ENCODE results near the gene DELE1.

DELE1 gene

DNA sequence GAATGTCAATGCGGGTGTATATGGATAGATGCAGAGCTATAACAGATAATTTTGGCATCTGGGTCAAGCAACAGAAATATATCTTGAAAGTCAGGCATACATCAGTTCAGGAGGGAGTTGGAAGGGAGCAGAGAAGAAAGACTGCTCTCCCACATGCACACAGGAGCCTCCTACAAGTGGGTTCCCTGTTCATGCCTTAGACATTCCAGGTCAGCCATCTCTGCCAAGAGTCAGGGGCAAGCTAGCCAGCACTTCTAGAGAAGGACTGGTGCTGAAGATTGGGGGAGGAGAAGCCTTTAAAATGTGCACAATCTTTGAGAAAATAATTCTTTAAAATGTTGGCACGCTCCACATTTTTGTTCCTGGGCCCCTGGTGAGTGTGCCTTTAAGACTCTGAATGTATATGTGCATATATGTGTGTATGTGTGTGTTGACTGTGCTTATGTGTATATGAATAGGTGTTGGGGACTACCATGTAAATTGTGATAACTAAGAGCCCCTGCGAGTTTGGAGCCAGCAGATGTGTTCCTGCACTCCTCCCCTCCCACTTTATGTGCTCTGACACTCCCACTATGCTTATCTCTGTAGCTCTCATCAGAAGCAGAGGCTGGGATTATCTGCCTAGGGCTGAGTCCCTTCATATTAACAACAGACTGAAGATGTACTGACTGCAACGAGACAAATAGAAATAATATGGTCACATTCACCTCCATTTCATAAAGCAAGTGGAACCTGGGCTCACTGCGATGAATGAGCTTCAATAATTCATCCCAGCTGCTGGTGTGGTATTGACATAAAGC is 21.5 kb upstream of the DELE1 start:
- no peak overlapping the region for H3K9ac ChIP-seq (ENCODE audit: low read length)
- H3K36me3 ChIP-seq (ENCODE audit: control insufficient read depth, insufficient read depth, low read length) = no peaks in the 10 kb centered on the region
- H3K27ac ChIP-seq (ENCODE audit: low read depth, low read length) = no peak overlapping the region
- no peaks in the 10 kb centered on the region for H3K4me1 ChIP-seq (ENCODE audit: control insufficient read depth, insufficient read depth, low read length)
- H3K27me3 ChIP-seq (ENCODE audit: control insufficient read depth, insufficient read depth, low read length) = no peaks in the 10 kb centered on the region
- no peak overlapping the region for H3K4me3 ChIP-seq (ENCODE audit: low read length)

GRCh38 chr5:141903261-141903660 is 20.4 kb upstream of the DELE1 start:
- H3K27me3 ChIP-seq (ENCODE audit: control insufficient read depth, insufficient read depth, low read length) = no peaks in the 10 kb centered on the region
- no peak overlapping the region for H3K9ac ChIP-seq (ENCODE audit: low read length)
- H3K27ac ChIP-seq (ENCODE audit: low read depth, low read length) = no peak overlapping the region
- no peaks in the 10 kb centered on the region for H3K4me1 ChIP-seq (ENCODE audit: control insufficient read depth, insufficient read depth, low read length)
- H3K4me3 ChIP-seq (ENCODE audit: low read length) = no peak overlapping the region
- no peaks in the 10 kb centered on the region for H3K36me3 ChIP-seq (ENCODE audit: control insufficient read depth, insufficient read depth, low read length)

DNA sequence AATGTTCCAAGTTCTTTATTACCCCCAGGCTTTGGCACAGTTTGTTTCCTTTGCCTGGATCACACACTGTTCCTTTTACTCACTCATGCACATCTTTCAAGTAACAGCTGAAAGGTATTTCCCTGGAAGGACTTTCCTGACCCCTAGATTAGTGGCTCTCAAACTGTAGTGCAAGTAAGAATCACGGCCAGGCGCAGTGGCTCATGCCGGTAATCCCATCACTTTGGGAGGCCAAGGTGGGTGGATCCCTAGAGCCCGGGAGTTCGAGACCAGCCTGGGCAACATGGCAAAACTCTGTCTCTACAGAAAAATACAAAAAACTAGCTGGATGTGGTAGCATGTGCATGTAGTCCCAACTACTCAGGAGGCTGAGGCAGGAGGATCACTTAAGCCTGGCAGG is 19.1 kb upstream of the DELE1 start:
- Histone ChIP-seq H3K27me3 (ENCODE audit: control insufficient read depth, insufficient read depth, low read length) (no peaks in the 10 kb centered on the region), H3K4me1 (ENCODE audit: control insufficient read depth, insufficient read depth, low read length) (no peaks in the 10 kb centered on the region), H3K27ac (ENCODE audit: low read depth, low read length) (no peak overlapping the region), H3K9ac (ENCODE audit: low read length) (no peak overlapping the region), H3K4me3 (ENCODE audit: low read length) (no peak overlapping the region), H3K36me3 (ENCODE audit: control insufficient read depth, insufficient read depth, low read length) (no peaks in the 10 kb centered on the region)

DNA sequence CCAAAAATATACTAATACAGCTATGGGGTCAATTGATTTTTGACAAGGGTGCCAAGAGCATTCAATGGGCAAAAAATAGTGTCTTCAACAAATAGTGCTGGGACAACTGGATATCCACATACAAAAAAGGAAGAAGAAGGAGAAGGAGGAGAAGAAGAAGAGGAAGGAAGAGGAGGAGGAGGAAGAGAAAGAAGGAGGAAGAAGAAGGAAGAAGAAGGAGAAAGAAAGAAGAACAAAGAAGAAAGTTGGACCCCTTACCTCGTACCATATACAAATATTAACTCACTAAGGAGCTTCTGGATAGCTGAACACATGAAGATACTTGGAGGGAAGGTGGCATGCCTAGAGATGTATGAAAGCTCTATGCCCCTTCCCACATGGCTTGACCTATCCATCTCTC is 17.2 kb upstream of the DELE1 start:
- H3K27me3 ChIP-seq (ENCODE audit: control insufficient read depth, insufficient read depth, low read length) = no peaks in the 10 kb centered on the region
- H3K9ac ChIP-seq (ENCODE audit: low read length) = no peak overlapping the region
- no peak overlapping the region for H3K4me3 ChIP-seq (ENCODE audit: low read length)
- no peaks in the 10 kb centered on the region for H3K36me3 ChIP-seq (ENCODE audit: control insufficient read depth, insufficient read depth, low read length)
- H3K27ac ChIP-seq (ENCODE audit: low read depth, low read length) = no peak overlapping the region
- no peaks in the 10 kb centered on the region for H3K4me1 ChIP-seq (ENCODE audit: control insufficient read depth, insufficient read depth, low read length)

- H3K36me3 ChIP-seq (ENCODE audit: control insufficient read depth, insufficient read depth, low read length) = no peaks in the 10 kb centered on the region
- H3K9ac ChIP-seq (ENCODE audit: low read length) = no peak overlapping the region
- H3K27ac ChIP-seq (ENCODE audit: low read depth, low read length) = no peak overlapping the region
- no peaks in the 10 kb centered on the region for H3K27me3 ChIP-seq (ENCODE audit: control insufficient read depth, insufficient read depth, low read length)
- no peaks in the 10 kb centered on the region for H3K4me1 ChIP-seq (ENCODE audit: control insufficient read depth, insufficient read depth, low read length)
- no peak overlapping the region for H3K4me3 ChIP-seq (ENCODE audit: low read length)
Observed at GRCh38 chr5:141906972-141907371, 16.7 kb upstream of the DELE1 start.

- H3K27ac ChIP-seq (ENCODE audit: low read depth, low read length) = no peak overlapping the region
- H3K27me3 ChIP-seq (ENCODE audit: control insufficient read depth, insufficient read depth, low read length) = no peaks in the 10 kb centered on the region
- no peaks in the 10 kb centered on the region for H3K4me1 ChIP-seq (ENCODE audit: control insufficient read depth, insufficient read depth, low read length)
- no peak overlapping the region for H3K4me3 ChIP-seq (ENCODE audit: low read length)
- H3K9ac ChIP-seq (ENCODE audit: low read length) = no peak overlapping the region
- no peaks in the 10 kb centered on the region for H3K36me3 ChIP-seq (ENCODE audit: control insufficient read depth, insufficient read depth, low read length)
Observed at GRCh38 chr5:141908796-141909195, 14.9 kb upstream of the DELE1 start.

DNA sequence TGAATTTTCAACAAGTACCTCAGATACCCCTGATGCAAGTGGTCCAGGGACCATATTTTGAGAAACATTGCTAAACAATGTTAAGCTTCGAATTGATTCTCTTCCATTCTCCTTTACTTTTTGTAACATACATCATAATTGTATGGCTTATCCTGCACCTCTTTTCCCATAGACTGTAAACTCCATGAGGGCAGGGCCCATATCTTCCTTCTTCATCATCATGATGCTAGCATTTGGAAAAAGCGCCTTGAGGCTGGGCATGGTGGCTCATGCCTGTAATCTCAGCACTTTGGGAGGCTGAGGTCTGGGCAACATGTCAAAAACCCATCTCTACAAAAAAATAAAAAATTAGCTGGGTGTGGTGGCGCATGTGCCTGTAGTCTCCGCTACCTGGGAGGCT is 14.5 kb upstream of the DELE1 start:
- Histone ChIP-seq H3K36me3 (ENCODE audit: control insufficient read depth, insufficient read depth, low read length) (no peaks in the 10 kb centered on the region), H3K27me3 (ENCODE audit: control insufficient read depth, insufficient read depth, low read length) (no peaks in the 10 kb centered on the region), H3K4me1 (ENCODE audit: control insufficient read depth, insufficient read depth, low read length) (no peaks in the 10 kb centered on the region), H3K9ac (ENCODE audit: low read length) (no peak overlapping the region), H3K4me3 (ENCODE audit: low read length) (no peak overlapping the region), H3K27ac (ENCODE audit: low read depth, low read length) (no peak overlapping the region)

GRCh38 chr5:141910271-141910673 is 13.4 kb upstream of the DELE1 start:
- H3K36me3 ChIP-seq (ENCODE audit: control insufficient read depth, insufficient read depth, low read length) = no peaks in the 10 kb centered on the region
- H3K27ac ChIP-seq (ENCODE audit: low read depth, low read length) = no peak overlapping the region
- no peaks in the 10 kb centered on the region for H3K27me3 ChIP-seq (ENCODE audit: control insufficient read depth, insufficient read depth, low read length)
- H3K4me3 ChIP-seq (ENCODE audit: low read length) = no peak overlapping the region
- no peak overlapping the region for H3K9ac ChIP-seq (ENCODE audit: low read length)
- H3K4me1 ChIP-seq (ENCODE audit: control insufficient read depth, insufficient read depth, low read length) = no peaks in the 10 kb centered on the region

DNA sequence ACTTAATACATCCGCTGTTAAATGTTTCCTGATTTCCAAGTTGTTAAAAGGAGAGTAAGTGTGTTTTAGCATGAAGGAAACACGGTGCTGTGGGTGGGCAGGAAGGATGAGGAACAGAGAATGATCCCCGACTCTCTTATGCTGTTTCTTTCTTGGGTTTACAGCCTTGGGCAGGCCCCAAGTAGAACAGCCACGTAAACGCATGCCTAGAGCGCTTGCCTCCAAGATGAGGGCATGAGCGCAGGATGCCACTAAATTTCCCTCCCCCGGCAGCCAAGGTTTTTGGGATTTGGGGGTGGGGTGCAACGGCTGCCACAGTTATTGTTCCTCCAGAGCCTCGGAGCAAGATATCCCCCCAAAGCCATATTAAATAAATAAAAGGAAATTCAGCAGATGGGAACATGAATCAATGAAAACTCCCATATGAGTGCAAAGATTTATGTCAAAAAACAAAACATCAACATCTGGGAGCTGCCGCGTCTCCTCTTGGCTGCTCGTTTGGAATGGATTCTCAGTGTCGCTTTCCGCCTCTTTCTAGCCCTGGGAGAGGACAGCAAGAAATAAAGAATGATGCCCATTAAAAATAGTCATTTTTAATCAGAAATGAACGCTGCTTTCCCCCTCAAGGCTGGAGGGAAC is 10.0 kb upstream of the DELE1 start:
- Histone ChIP-seq H3K9ac (ENCODE audit: low read length) (no peak overlapping the region), H3K4me1 (ENCODE audit: control insufficient read depth, insufficient read depth, low read length) (no peaks in the 10 kb centered on the region), H3K27ac (ENCODE audit: low read depth, low read length) (no peak overlapping the region), H3K36me3 (ENCODE audit: control insufficient read depth, insufficient read depth, low read length) (no peaks in the 10 kb centered on the region), H3K27me3 (ENCODE audit: control insufficient read depth, insufficient read depth, low read length) (no peaks in the 10 kb centered on the region), H3K4me3 (ENCODE audit: low read length) (peak overlapping the region; percentile 43)

DNA sequence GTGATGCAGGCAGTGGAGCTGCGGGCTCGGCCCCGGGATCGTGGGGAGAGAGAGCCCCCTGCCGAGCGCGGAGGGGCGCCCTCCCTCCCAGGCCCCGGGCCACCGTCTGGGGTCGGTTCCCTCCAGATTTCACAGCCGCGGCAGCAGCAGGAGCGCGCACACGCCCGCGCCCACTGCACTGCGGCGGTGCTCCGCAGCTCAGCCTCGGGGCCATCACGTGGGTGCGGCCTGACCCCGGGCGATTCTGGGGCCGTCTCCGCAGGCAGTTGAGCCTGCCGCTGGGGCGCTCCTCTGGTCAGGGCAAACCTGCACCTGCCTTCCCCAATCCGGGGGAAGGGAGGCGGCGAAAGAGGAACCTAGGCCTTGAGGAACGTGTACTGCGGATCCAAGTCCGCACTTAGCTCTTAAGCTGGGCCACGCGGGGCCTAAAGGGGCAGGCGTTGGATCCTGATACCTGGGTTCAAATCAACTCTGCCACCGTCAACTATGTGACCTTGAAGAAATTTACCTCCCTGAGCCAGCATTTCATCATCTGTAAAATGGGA is 9.4 kb upstream of the DELE1 start:
- H3K9ac ChIP-seq (ENCODE audit: low read length) = no peak overlapping the region
- H3K27me3 ChIP-seq (ENCODE audit: control insufficient read depth, insufficient read depth, low read length) = no peaks in the 10 kb centered on the region
- no peak overlapping the region for H3K27ac ChIP-seq (ENCODE audit: low read depth, low read length)
- no peaks in the 10 kb centered on the region for H3K4me1 ChIP-seq (ENCODE audit: control insufficient read depth, insufficient read depth, low read length)
- no peaks in the 10 kb centered on the region for H3K36me3 ChIP-seq (ENCODE audit: control insufficient read depth, insufficient read depth, low read length)
- H3K4me3 ChIP-seq (ENCODE audit: low read length) = peak overlapping the region; percentile 43

GRCh38 chr5:141914797-141915196 is 8.9 kb upstream of the DELE1 start:
- no peaks in the 10 kb centered on the region for H3K4me1 ChIP-seq (ENCODE audit: control insufficient read depth, insufficient read depth, low read length)
- no peaks in the 10 kb centered on the region for H3K36me3 ChIP-seq (ENCODE audit: control insufficient read depth, insufficient read depth, low read length)
- H3K9ac ChIP-seq (ENCODE audit: low read length) = no peak overlapping the region
- H3K4me3 ChIP-seq (ENCODE audit: low read length) = no peak overlapping the region
- H3K27me3 ChIP-seq (ENCODE audit: control insufficient read depth, insufficient read depth, low read length) = no peaks in the 10 kb centered on the region
- no peak overlapping the region for H3K27ac ChIP-seq (ENCODE audit: low read depth, low read length)

DNA sequence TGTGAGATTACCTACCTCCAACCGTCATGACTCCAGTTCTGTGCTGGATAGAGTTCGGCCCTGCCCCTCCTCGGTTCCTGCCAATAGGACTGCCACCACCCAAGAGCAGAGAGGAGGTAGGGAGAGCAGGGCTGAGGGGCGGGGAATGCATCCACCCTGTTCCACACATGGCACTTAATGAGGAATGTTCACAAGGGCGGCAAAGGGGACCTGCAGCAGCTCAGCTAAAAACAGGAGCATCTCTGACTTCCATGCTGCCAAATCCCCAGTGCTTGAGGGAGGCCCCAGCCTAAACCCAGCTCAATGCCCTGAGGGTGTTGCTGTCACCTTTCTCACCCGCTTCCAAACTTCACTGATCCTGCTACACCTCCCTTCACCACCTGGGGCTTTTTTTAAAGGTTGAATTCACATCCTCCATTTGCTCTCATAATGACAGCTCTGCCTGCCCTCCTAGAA is 7.8 kb upstream of the DELE1 start:
- Histone ChIP-seq H3K27me3 (ENCODE audit: control insufficient read depth, insufficient read depth, low read length) (no peaks in the 10 kb centered on the region), H3K36me3 (ENCODE audit: control insufficient read depth, insufficient read depth, low read length) (no peaks in the 10 kb centered on the region), H3K27ac (ENCODE audit: low read depth, low read length) (no peak overlapping the region)

GRCh38 chr5:141916522-141916921 is 7.1 kb upstream of the DELE1 start:
- Histone ChIP-seq H3K4me3 (ENCODE audit: low read length) (no peak overlapping the region), H3K9ac (ENCODE audit: low read length) (no peak overlapping the region), H3K36me3 (ENCODE audit: control insufficient read depth, insufficient read depth, low read length) (no peaks in the 10 kb centered on the region)

More for the DNA sequence above, 7.8 kb upstream of the DELE1 start:
- no peaks in the 10 kb centered on the region for H3K4me1 ChIP-seq (ENCODE audit: control insufficient read depth, insufficient read depth, low read length)
- H3K9ac ChIP-seq (ENCODE audit: low read length) = no peak overlapping the region
- no peak overlapping the region for H3K4me3 ChIP-seq (ENCODE audit: low read length)

More at GRCh38 chr5:141916522-141916921, 7.1 kb upstream of the DELE1 start:
- no peaks in the 10 kb centered on the region for H3K4me1 ChIP-seq (ENCODE audit: control insufficient read depth, insufficient read depth, low read length)
- H3K27ac ChIP-seq (ENCODE audit: low read depth, low read length) = no peak overlapping the region
- no peaks in the 10 kb centered on the region for H3K27me3 ChIP-seq (ENCODE audit: control insufficient read depth, insufficient read depth, low read length)
